K562 (cell line): ENCODE data around the gene SIRT2. TPM values are rescaled to one million over a fixed set of nuclear protein-coding genes. Genes with fewer than 3 reads are reported as not detected.

Source experiments
- CHD2 ChIP-seq: IDR thresholded peaks from 2 replicates; pipeline ENCODE4 v1.6.1; 2011; ENCODE audit warnings: low read depth, low read length
- ETV1 ChIP-seq: fragments of 450-650 bp; conservative IDR thresholded peaks from 2 replicates; pipeline ENCODE4 v1.6.1; 2016; ENCODE audit warnings: missing genetic modification characterization, control low read depth, low read depth, missing compliant biosample characterization
- FOXA1 ChIP-seq: fragments of 450-650 bp; IDR thresholded peaks from 2 replicates; pipeline ENCODE4 v1.6.1; 2016; ENCODE audit warnings: mild to moderate bottlenecking, borderline replicate concordance
- FOXP1 ChIP-seq: sonication (generic); formaldehyde crosslinking; IDR thresholded peaks from 2 replicates; pipeline ENCODE4 v1.8.0; 2022; ENCODE audit warnings: mild to moderate bottlenecking, missing genetic modification reagents
- HMG20A ChIP-seq: fragments of 450-650 bp; formaldehyde crosslinking; conservative IDR thresholded peaks from 2 replicates; pipeline ENCODE4 v1.4.0; 2020; ENCODE audit warnings: mild to moderate bottlenecking, mixed read lengths
- IRF1 ChIP-seq: sonication (generic); formaldehyde crosslinking; IDR thresholded peaks from 2 replicates; pipeline ENCODE4 v1.8.0; 2022; ENCODE audit warnings: missing genetic modification reagents, mild to moderate bottlenecking, borderline replicate concordance
- MCM7 ChIP-seq, 2 experiments: fragments of 450-650 bp; IDR thresholded peaks; 2 replicates each; pipeline ENCODE4 v1.6.1; 2016 to 2018
- PHF21A ChIP-seq: fragments of 450-650 bp; IDR thresholded peaks from 2 replicates; pipeline ENCODE4 v1.6.1; 2017; ENCODE audit warnings: low read depth, borderline replicate concordance
- TOE1 ChIP-seq, 2 experiments: fragments of 450-650 bp in 1 of 2; sonication (generic) in 1 of 2; formaldehyde crosslinking in 1 of 2; IDR thresholded peaks; 2 replicates each; pipeline versions ENCODE4 v1.7.1 to v1.8.0; 2016 to 2022; ENCODE audit warnings: borderline replicate concordance in 2 of 2, mild to moderate bottlenecking in 2 of 2, antibody characterized with exemption in 1 of 2, inconsistent platforms in 1 of 2, low read depth in 1 of 2, missing genetic modification reagents in 1 of 2, moderate library complexity in 1 of 2
- ZBTB1 ChIP-seq: sonication (generic); formaldehyde crosslinking; IDR thresholded peaks from 2 replicates; pipeline ENCODE4 v1.8.1; 2023; ENCODE audit warnings: missing genetic modification reagents, low read depth, mild to moderate bottlenecking, borderline replicate concordance
- ZFP36 ChIP-seq: fragments of 150-350 bp; IDR thresholded peaks from 2 replicates; pipeline ENCODE4 v1.6.1; 2018; ENCODE audit warnings: low read length, low read depth; ENCODE audit not compliant: partially characterized antibody
- ZNF197 ChIP-seq: fragments of 200-800 bp; sonication (Bioruptor generic); IDR thresholded peaks from 2 replicates; pipeline ENCODE4 v1.6.1; 2016; ENCODE audit warnings: low read depth, missing genetic modification characterization, missing compliant biosample characterization
- ZNF23 ChIP-seq: fragments of 250-450 bp; sonication (Bioruptor Pico); IDR thresholded peaks from 2 replicates; pipeline ENCODE4 v1.4.0; 2020; ENCODE audit warnings: mild to moderate bottlenecking
- ZNF436 ChIP-seq: fragments of 250-450, 450-650 bp; sonication (Bioruptor Pico); formaldehyde crosslinking; IDR thresholded peaks from 2 replicates; pipeline ENCODE4 v1.7.0; 2020; ENCODE audit warnings: mild to moderate bottlenecking
- ZNF584 ChIP-seq: fragments of 200-800 bp; sonication (Bioruptor generic); IDR thresholded peaks from 2 replicates; pipeline ENCODE4 v1.6.1; 2016; ENCODE audit warnings: low read depth, mild to moderate bottlenecking, missing genetic modification characterization, missing compliant biosample characterization
- ZNF780A ChIP-seq: fragments of 250-450 bp; sonication (Bioruptor Pico); IDR thresholded peaks from 2 replicates; pipeline ENCODE4 v1.5.0; 2021; ENCODE audit warnings: mild to moderate bottlenecking
- polyA plus RNA-seq, 8 experiments: library from polyadenylated mRNA; depleted of rRNA in 4 of 8; stranded (reverse) in 5 of 8; unstranded in 3 of 8; fragments of >200 nt; fragmentation: Nextera tagmentation in 2 of 8; fragmentation: Illumina TruSeq in 1 of 8; extraction: Ambion mirVana in 2 of 8; extraction: Trizol in 1 of 8; gene quantifications; 2 replicates each; pipeline versions ENCODE4 v1.2.1 to v1.2.3, GENCODE V29; 2011 to 2014; ENCODE audit warnings: inconsistent platforms in 1 of 8, missing spikeins in 1 of 8
- total RNA-seq, 7 experiments: library from RNA; depleted of rRNA in 6 of 7; stranded (reverse); fragments of >200 nt in 6 of 7; fragmentation: Illumina TruSeq in 2 of 7; extraction: Trizol in 2 of 7; gene quantifications; 2 replicates each; pipeline versions ENCODE4 v1.2.1 to v1.2.3, GENCODE V29; 2011 to 2021; ENCODE audit warnings: low replicate concordance in 1 of 7
- TF ChIP-seq, protein P1 (sequence below): fragments of 250-450 bp; sonication (Bioruptor Pico); IDR thresholded peaks from 2 replicates; pipeline ENCODE4 v1.4.0; 2020; ENCODE audit warnings: borderline replicate concordance
- TF ChIP-seq, protein P2 (sequence below): fragments of 450-650 bp; conservative IDR thresholded peaks from 2 replicates; pipeline ENCODE4 v1.6.1; 2016; ENCODE audit warnings: missing genetic modification characterization, low read depth, mild to moderate bottlenecking, missing compliant biosample characterization, moderate library complexity

Gene SIRT2
- total and polyA plus RNA-seq, 9 of the 15 experiments (the other 6 are each of a cell fraction or from before 2014, with no cell fraction given): 2.3 to 35.2 (median 22.9) TPM

DNA sequence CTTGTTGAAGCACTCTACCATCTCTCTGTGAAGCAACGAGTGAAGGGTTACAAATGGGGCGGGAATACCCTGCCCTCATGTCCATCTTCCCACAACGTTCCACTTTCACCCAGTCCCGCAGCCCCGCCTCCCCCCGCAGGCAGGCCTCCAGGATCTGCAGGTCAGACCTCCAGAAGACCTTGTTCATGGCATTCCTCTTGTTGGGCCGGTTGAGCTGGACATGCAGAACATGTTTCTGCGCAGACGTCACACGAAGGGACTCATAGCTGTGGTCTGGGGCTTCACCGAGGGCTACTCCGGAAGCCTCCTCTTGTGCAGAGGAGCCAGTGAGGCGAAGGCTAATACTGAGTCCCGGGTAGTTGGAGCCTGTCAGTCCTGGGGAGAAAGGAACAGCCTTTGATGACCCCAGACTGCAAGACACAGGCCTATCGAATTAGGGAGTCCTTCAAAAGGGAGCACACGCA lies 68.2 kb downstream of the SIRT2 start (continued):
- TF ChIP-seq, protein P1, sequence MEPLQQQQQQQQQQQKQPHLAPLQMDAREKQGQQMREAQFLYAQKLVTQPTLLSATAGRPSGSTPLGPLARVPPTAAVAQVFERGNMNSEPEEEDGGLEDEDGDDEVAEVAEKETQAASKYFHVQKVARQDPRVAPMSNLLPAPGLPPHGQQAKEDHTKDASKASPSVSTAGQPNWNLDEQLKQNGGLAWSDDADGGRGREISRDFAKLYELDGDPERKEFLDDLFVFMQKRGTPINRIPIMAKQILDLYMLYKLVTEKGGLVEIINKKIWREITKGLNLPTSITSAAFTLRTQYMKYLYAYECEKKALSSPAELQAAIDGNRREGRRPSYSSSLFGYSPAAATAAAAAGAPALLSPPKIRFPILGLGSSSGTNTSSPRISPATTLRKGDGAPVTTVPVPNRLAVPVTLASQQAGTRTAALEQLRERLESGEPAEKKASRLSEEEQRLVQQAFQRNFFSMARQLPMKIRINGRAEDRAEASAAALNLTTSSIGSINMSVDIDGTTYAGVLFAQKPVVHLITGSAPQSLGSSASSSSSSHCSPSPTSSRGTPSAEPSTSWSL (CRISPR knock-in tag): no peak
- TF ChIP-seq IRF1 (CRISPR knock-in tag) (0 out of 2 replicates have a peak, but pooled peaks have one; percentile 38), ZNF197 (CRISPR knock-in tag) (no peak), TOE1 (IDR thresholded peaks at IDR 0.05; ENCODE audit: borderline replicate concordance) (peak; percentile 61), TOE1 (CRISPR knock-in tag; IDR thresholded peaks at IDR 0.05; ENCODE audit: borderline replicate concordance, low read depth) (no peak), PHF21A (no peak), ZNF23 (CRISPR knock-in tag) (no peak), CHD2 (no peak), FOXA1 (no peak), MCM7 (IDR thresholded peaks at IDR 0.05) (no peak), ETV1 (tag) (peak; percentile 24; the same call in 1 of the 2 replicates), HMG20A (CRISPR knock-in tag) (no peak), ZNF780A (no peak), ZBTB1 (CRISPR knock-in tag) (no peak), ZNF584 (CRISPR knock-in tag) (peak; percentile 36; the same call in 1 of the 2 replicates), ZFP36 (peak; percentile 99), ZNF436 (CRISPR knock-in tag) (0 out of 2 replicates have a peak, but pooled peaks have one; percentile 52), FOXP1 (CRISPR knock-in tag) (0 out of 2 replicates have a peak, but pooled peaks have one; percentile 60)
- TF ChIP-seq, protein P2, sequence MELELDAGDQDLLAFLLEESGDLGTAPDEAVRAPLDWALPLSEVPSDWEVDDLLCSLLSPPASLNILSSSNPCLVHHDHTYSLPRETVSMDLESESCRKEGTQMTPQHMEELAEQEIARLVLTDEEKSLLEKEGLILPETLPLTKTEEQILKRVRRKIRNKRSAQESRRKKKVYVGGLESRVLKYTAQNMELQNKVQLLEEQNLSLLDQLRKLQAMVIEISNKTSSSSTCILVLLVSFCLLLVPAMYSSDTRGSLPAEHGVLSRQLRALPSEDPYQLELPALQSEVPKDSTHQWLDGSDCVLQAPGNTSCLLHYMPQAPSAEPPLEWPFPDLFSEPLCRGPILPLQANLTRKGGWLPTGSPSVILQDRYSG (tag): 0 out of 2 replicates have a peak, but pooled peaks have one; percentile 28
